K562 (cell line): ENCODE data around the gene RFPL3. TPM values are rescaled to one million over a fixed set of nuclear protein-coding genes. Genes with fewer than 3 reads are reported as not detected.

Source experiments
- ATAC-seq: fragments of 200-7000 bp; cut with Tn5 transposase; 3 replicates; pipeline ENCODE4 v1.9.1; 2020; ENCODE audit warnings: moderate library complexity
- BruUV-seq: library from RNA; stranded (reverse); fragments of 400-500 nt; replicated peaks from 2 replicates; lab custom pipeline; 2021; lab: Mats Ljungman, UMichigan
- CTCF ChIA-PET: fragments of 300-600 bp; formaldehyde crosslinking; extraction: SDS; loops from one replicate; lab custom pipeline; 2021; ENCODE audit warnings: low intra/inter-chr PET ratio; lab: Yijun Ruan, JAX
- POLR2A ChIA-PET: fragments of 300-600, 350-650 bp; sonication (Branson Sonifier 250); formaldehyde crosslinking; extraction: SDS; loops from one replicate; lab custom pipeline; 2021; ENCODE audit warnings: antibody characterized with exemption, inconsistent platforms; lab: Yijun Ruan, JAX
- DNase-seq, 4 experiments: peaks; one replicate each; pipeline versions ENCODE4 v3.0.0 to v3.0.0-alpha.2; 2011 to 2018; ENCODE audit warnings: low spot score in 3 of 4, mixed read lengths in 3 of 4; ENCODE audit errors: extremely low read depth in 1 of 4
- FAIRE-seq: peaks from 2 replicates; lab custom pipeline; 2011; peaks lifted over from hg19 to GRCh38; lab: Jason Lieb, UNC
- H2AFZ ChIP-seq: 2 replicates; pipeline ENCODE4 v1.6.0; 2011; ENCODE audit warnings: low read depth, low read length, control low read depth, inconsistent platforms
- H3K27ac ChIP-seq: fragments of 200-600 bp; 3 replicates; pipeline ENCODE4 v1.8.0; 2011; ENCODE audit warnings: low read depth, mild to moderate bottlenecking, control low read depth, inconsistent platforms, low read length, moderate library complexity, mixed read lengths; ENCODE audit errors: extremely low read depth
- H3K27me3 ChIP-seq, 2 experiments: fragments of 300-600 bp in 1 of 2; 2 replicates in 1 of 2; 3 replicates in 1 of 2; pipeline versions ENCODE4 v1.6.0 to v1.8.0; 2011; ENCODE audit warnings: inconsistent platforms in 2 of 2, low read length in 2 of 2, mild to moderate bottlenecking in 1 of 2, mixed read lengths in 1 of 2, moderate library complexity in 1 of 2; ENCODE audit not compliant: control insufficient read depth in 2 of 2, insufficient read depth in 2 of 2
- H3K36me3 ChIP-seq: fragments of 300-600 bp; 3 replicates; pipeline ENCODE4 v1.8.0; 2011; ENCODE audit warnings: mild to moderate bottlenecking, low read length, inconsistent platforms; ENCODE audit not compliant: control insufficient read depth, insufficient read depth
- H3K4me1 ChIP-seq, 2 experiments: fragments of 200-600 bp in 1 of 2; replicated peaks in 1 of 2; 2 replicates in 1 of 2; 3 replicates in 1 of 2; pipeline versions ENCODE4 v1.5.1 to v1.8.0; 2011; ENCODE audit warnings: inconsistent platforms in 2 of 2, low read length in 2 of 2, mild to moderate bottlenecking in 1 of 2, mixed read lengths in 1 of 2, moderate library complexity in 1 of 2; ENCODE audit not compliant: control insufficient read depth in 2 of 2, insufficient read depth in 2 of 2
- H3K4me2 ChIP-seq: 2 replicates; pipeline ENCODE4 v1.6.1; 2011; ENCODE audit warnings: low read length, control low read depth, inconsistent platforms, mixed read lengths; ENCODE audit not compliant: insufficient read depth
- H3K4me3 ChIP-seq: fragments of 200-600 bp; sonication (generic), shearing (Covaris generic); 2 replicates; pipeline ENCODE4 v1.5.1; 2016; ENCODE audit warnings: control low read depth, inconsistent platforms
- H3K79me2 ChIP-seq: fragments of 200-600 bp; 3 replicates; pipeline ENCODE4 v1.8.0; 2011; ENCODE audit warnings: low read length, inconsistent platforms; ENCODE audit not compliant: control insufficient read depth, insufficient read depth
- H3K9ac ChIP-seq, 2 experiments: 2 replicates each; pipeline versions ENCODE4 v1.6.0 to v1.6.1; 2011; ENCODE audit warnings: low read depth in 2 of 2, low read length in 2 of 2, control low read depth in 1 of 2, inconsistent platforms in 1 of 2, mild to moderate bottlenecking in 1 of 2, mixed read lengths in 1 of 2; ENCODE audit not compliant: insufficient read depth in 1 of 2
- H3K9me1 ChIP-seq: one replicate; pipeline ENCODE4 v1.6.0; 2011; ENCODE audit warnings: inconsistent platforms, mild to moderate bottlenecking, low read length, moderate library complexity; ENCODE audit not compliant: control insufficient read depth, insufficient read depth
- H3K9me3 ChIP-seq: replicated peaks from 2 replicates; pipeline ENCODE4 v1.5.1; 2011; ENCODE audit warnings: low read depth, low read length, inconsistent platforms; ENCODE audit not compliant: control insufficient read depth, insufficient read depth
- H4K20me1 ChIP-seq: replicated peaks from 2 replicates; pipeline ENCODE4 v1.6.1; 2011; ENCODE audit warnings: low read length, inconsistent platforms, mixed read lengths; ENCODE audit not compliant: control insufficient read depth, insufficient read depth
- BRF1 ChIP-seq: IDR thresholded peaks from 3 replicates; pipeline ENCODE4 v1.6.1; 2011; ENCODE audit warnings: borderline replicate concordance, mild to moderate bottlenecking; ENCODE audit not compliant: insufficient read length; ENCODE audit errors: extremely low read depth
- IFI16 ChIP-seq: fragments of 250-450 bp; sonication (Bioruptor Pico); IDR thresholded peaks from 2 replicates; pipeline ENCODE4 v2.1.2; 2022; ENCODE audit warnings: mild to moderate bottlenecking, inconsistent platforms
- MEF2A ChIP-seq: IDR thresholded peaks from 2 replicates; pipeline ENCODE4 v1.6.1; 2011; ENCODE audit warnings: low read depth, mild to moderate bottlenecking, low read length, moderate library complexity; ENCODE audit not compliant: control insufficient read depth
- NFIC ChIP-seq: fragments of 450-650 bp; IDR thresholded peaks from 2 replicates; pipeline ENCODE4 v1.6.1; 2017; ENCODE audit warnings: mild to moderate bottlenecking, inconsistent platforms
- ZNF316 ChIP-seq: fragments of 450-650 bp; IDR thresholded peaks from 2 replicates; pipeline ENCODE4 v1.6.1; 2016
- ZNF696 ChIP-seq: fragments of 250-450 bp; sonication (Bioruptor Pico); conservative IDR thresholded peaks from 2 replicates; pipeline ENCODE4 v1.4.0; 2020; ENCODE audit warnings: mild to moderate bottlenecking, moderate library complexity
- ZNF780A ChIP-seq: fragments of 250-450 bp; sonication (Bioruptor Pico); IDR thresholded peaks from 2 replicates; pipeline ENCODE4 v1.5.0; 2021; ENCODE audit warnings: mild to moderate bottlenecking
- WGBS: fragments of 100-300 bp; shearing (Covaris generic); methylation state at CpG from one replicate; pipeline ENCODE4 v1.1.6; 2016; ENCODE audit warnings: low coverage, mixed read lengths; ENCODE audit not compliant: insufficient coverage; ENCODE audit errors: missing lambda C conversion rate; 5-methylcytosine and 5-hydroxymethylcytosine counted together
- in situ Hi-C: fragments of 300-500 bp; cut with MboI; formaldehyde crosslinking; loops from 4 replicates; pipeline ENCODE4 v1.15.0; 2018; ENCODE audit warnings: inconsistent platforms, mixed read lengths
- intact Hi-C: fragments of 100-400 bp; cut with micrococcal nuclease; formaldehyde crosslinking; loops from 2 replicates; pipeline ENCODE4 v1.14.2; 2022
- polyA plus RNA-seq, 8 experiments: library from polyadenylated mRNA; depleted of rRNA in 4 of 8; stranded (reverse) in 5 of 8; unstranded in 3 of 8; fragments of >200 nt; fragmentation: Nextera tagmentation in 2 of 8; fragmentation: Illumina TruSeq in 1 of 8; extraction: Ambion mirVana in 2 of 8; extraction: Trizol in 1 of 8; gene quantifications; 2 replicates each; pipeline versions ENCODE4 v1.2.1 to v1.2.3, GENCODE V29; 2011 to 2014; ENCODE audit warnings: inconsistent platforms in 1 of 8, missing spikeins in 1 of 8
- total RNA-seq, 7 experiments: library from RNA; depleted of rRNA in 6 of 7; stranded (reverse); fragments of >200 nt in 6 of 7; fragmentation: Illumina TruSeq in 2 of 7; extraction: Trizol in 2 of 7; gene quantifications; 2 replicates each; pipeline versions ENCODE4 v1.2.1 to v1.2.3, GENCODE V29; 2011 to 2021; ENCODE audit warnings: low replicate concordance in 1 of 7
- TF ChIP-seq, protein P1 (sequence below): fragments of 250-450 bp; sonication (Bioruptor Pico); IDR thresholded peaks from 2 replicates; pipeline ENCODE4 v1.4.0; 2020; ENCODE audit warnings: mild to moderate bottlenecking, moderate library complexity

The RFPL3 gene
- total and polyA plus RNA-seq, 9 of the 15 experiments (the other 6 are each of a cell fraction or from before 2014, with no cell fraction given) = not detected

DNA sequence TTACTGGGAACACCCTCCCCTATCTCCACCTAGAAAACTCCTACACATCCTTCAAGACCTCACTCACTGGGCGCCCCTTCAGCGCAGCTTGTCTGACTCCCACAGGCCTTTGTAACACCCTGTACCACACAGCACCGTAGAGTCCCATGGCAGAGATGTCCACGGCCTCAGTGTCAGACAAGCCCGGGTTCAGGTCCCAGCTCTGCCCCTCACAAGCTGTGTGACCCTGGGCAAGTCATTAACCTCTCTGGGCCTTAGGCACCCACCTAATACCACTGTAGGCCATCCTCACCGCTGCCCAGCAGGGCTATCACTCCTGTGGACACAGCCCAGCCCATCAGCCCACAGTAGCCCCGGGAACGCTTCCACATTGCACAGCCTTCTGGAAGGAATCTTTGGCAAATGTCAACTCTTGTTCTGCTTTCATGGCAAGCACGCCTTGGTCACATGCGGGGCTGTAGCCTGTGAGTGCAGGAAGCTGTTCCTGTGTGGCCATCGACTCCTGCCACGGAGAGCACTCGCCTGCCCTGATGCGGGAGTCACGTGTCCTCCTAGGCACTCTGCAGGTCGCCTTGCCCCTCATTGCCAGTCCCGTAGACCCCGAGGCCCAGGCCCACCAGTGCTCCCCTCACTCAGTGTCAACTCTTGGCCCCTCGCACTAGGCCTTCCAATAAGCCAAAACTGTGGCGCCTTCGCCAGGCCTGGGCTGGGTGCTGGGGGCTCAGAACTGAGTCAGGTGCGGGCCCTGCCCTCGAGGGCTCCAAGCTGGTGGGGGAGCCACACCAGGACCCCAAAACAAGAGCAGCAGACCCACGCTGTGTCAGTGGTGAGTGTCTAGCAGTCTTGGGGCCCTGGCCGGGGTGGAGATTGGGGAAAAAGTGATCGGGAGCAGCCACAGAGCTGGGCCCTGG lies 32.9 kb upstream of the RFPL3 start (continued):
- TF ChIP-seq, protein P1, sequence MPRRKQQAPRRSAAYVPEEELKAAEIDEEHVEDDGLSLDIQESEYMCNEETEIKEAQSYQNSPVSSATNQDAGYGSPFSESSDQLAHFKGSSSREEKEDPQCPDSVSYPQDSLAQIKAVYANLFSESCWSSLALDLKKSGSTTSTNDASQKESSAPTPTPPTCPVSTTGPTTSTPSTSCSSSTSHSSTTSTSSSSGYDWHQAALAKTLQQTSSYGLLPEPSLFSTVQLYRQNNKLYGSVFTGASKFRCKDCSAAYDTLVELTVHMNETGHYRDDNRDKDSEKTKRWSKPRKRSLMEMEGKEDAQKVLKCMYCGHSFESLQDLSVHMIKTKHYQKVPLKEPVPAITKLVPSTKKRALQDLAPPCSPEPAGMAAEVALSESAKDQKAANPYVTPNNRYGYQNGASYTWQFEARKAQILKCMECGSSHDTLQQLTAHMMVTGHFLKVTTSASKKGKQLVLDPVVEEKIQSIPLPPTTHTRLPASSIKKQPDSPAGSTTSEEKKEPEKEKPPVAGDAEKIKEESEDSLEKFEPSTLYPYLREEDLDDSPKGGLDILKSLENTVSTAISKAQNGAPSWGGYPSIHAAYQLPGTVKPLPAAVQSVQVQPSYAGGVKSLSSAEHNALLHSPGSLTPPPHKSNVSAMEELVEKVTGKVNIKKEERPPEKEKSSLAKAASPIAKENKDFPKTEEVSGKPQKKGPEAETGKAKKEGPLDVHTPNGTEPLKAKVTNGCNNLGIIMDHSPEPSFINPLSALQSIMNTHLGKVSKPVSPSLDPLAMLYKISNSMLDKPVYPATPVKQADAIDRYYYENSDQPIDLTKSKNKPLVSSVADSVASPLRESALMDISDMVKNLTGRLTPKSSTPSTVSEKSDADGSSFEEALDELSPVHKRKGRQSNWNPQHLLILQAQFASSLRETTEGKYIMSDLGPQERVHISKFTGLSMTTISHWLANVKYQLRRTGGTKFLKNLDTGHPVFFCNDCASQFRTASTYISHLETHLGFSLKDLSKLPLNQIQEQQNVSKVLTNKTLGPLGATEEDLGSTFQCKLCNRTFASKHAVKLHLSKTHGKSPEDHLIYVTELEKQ (CRISPR knock-in tag) = no peak
- TF ChIP-seq BRF1 = no peak
- no peak for TF ChIP-seq ZNF316
- TF ChIP-seq ZNF696 (CRISPR knock-in tag) = no peak
- no peak for TF ChIP-seq IFI16 (CRISPR knock-in tag)
- no peak for TF ChIP-seq ZNF780A (CRISPR knock-in tag)
- TF ChIP-seq, all 486 proteins: peak for 0

DNA sequence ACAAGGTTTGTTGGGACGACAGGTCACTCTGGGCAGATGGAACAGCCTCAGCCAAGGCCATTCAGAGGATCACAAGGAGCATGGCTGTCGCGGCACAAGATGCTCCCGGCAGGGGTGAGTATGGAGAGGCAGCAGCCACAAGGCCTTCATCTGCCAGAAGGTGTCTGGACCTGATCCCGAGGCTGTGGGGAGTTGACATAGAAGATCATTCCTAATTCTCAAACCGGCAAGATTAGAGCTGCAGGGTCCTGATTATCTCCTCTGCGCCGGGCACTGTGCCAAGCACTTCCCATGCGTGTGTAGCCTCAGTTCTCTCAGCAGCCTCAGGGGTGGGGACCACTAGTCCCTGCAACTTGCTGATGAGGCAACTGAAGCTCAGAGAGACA lies 32.3 kb upstream of the RFPL3 start:
- Histone ChIP-seq H2AFZ (no peak overlapping the region), H3K27me3 (peaks cover 0 to 7% of the 10 kb centered on the region in 2 experiments; a peak in 2 of 5 replicates), H3K36me3 (no peaks in the 10 kb centered on the region), H3K79me2 (no peaks in the 10 kb centered on the region), H3K4me3 (no peak overlapping the region), H3K9me3 (no peaks in the 10 kb centered on the region), H3K4me2 (no peak overlapping the region), H3K9ac (no peak overlapping the region), H3K9me1 (no peaks in the 10 kb centered on the region), H3K27ac (no peak overlapping the region), H3K4me1 (peaks cover 0 to 3% of the 10 kb centered on the region in 2 experiments; a peak in 1 of 5 replicates), H4K20me1 (no peaks in the 10 kb centered on the region)
- BruUV-seq = no TSS peak
- no peak for FAIRE-seq
- TF ChIP-seq NFIC (0 out of 2 replicates have a peak, but pooled peaks have one; percentile 41), MEF2A (no peak)
- WGBS = 5% methylated on average over 9 of the region's 9 CpGs
- DNase-seq = peak in 1 of 4 experiments; percentile 12
- ATAC-seq = no peak
- in situ Hi-C loops = no loop called here
- intact Hi-C loops = no loop called here
- ChIA-PET CTCF (no interaction called here), POLR2A (no interaction called here)
